NT2/D1 (cell line): ENCODE measurements around the gene MPL.

Experiments
- SUZ12 ChIP-seq: IDR thresholded peaks from 2 replicates; pipeline ENCODE4 v1.6.1; 2011; ENCODE audit not compliant: insufficient read length, insufficient read depth; ENCODE audit errors: extremely low read depth
- YY1 ChIP-seq: IDR thresholded peaks from 2 replicates; pipeline ENCODE4 v1.6.1; 2011; ENCODE audit not compliant: insufficient read length, insufficient read depth

DNA sequence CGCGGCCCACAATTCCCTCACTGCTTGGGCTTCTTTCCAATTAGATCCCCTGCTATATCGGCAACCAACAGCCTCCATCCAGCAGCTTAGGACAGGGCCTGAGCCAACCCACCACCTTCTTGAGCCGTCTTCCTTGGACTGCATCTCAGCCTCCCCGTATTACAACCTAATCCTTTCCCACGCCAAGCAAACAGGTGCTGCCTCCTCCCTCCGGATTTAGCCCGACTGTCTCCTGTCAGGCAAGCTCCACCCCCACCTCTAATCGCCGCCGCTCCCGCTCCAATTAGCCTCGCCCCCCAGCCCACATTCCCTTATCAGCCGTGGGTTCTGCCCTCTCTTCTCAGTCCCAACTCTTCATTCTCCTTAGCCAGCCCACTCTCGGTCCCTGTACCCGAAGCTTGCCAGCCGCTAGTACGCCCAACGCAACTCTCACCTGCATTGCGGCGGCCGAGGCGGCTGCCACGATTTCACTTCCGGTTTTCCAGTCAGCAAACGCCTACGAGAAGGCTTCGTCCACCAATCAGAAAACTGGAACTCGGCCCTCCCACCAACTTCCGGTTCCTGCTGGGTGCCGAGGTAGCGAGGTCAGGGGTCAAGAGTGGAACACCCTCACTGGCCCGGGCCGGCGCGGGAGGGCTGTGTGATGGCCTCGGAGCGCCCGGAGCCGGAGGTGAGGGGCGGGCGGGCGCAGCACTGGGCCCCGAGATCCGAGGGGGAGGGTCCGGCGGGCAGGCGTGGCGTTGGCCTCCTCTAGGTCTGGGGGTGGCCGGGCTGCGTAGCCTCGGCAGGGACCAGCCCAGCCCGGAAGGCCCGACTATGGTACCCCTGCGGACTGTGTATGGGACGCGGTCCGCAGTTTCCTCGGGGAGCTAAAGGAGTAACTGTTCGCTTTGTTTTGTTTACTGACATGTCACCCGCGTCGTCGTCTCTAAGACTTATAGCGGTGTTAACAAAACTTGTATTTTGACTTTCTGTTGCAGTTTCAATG lies 52.0 kb downstream of the MPL start, which contains the start of the genes MED8 and SZT2:
- TF ChIP-seq YY1 (no peak), SUZ12 (no peak)
